CD8-positive, alpha-beta memory T cell (primary cell): ENCODE data around the gene RCN1. TPM values are rescaled to one million over a fixed set of nuclear protein-coding genes. Genes with fewer than 3 reads are reported as not detected.

ENCODE experiments used
- CTCF ChIA-PET: fragments of 350-600 bp; sonication (Branson Sonifier 250); formaldehyde crosslinking; loops from one replicate; lab custom pipeline; 2021; ENCODE audit warnings: antibody characterized with exemption; lab: Charles Lee
- POLR2A ChIA-PET: fragments of 350-600 bp; sonication (Branson Sonifier 250); formaldehyde crosslinking; loops from one replicate; lab custom pipeline; 2021; ENCODE audit warnings: antibody characterized with exemption; lab: Charles Lee
- DNase-seq, 5 donors: peaks; one replicate each; pipeline versions ENCODE4 v3.0.0 to v3.0.0-alpha.2; 2020 to 2022; ENCODE audit warnings: mixed read lengths in 1 of 5
- H3K27ac ChIP-seq: one replicate; pipeline ENCODE4 v1.7.0; 2013; ENCODE audit warnings: low read depth, mild to moderate bottlenecking, low read length, moderate library complexity
- H3K27me3 ChIP-seq: 2 replicates; pipeline ENCODE4 v1.7.0; 2013; ENCODE audit warnings: low read length, mild to moderate bottlenecking; ENCODE audit not compliant: insufficient read depth, poor library complexity, severe bottlenecking
- H3K36me3 ChIP-seq: 2 replicates; pipeline ENCODE4 v1.7.0; 2013; ENCODE audit warnings: mild to moderate bottlenecking, low read length, moderate library complexity; ENCODE audit not compliant: insufficient read depth
- H3K4me1 ChIP-seq: 2 replicates; pipeline ENCODE4 v1.7.0; 2013; ENCODE audit warnings: mild to moderate bottlenecking, low read length, moderate library complexity; ENCODE audit not compliant: insufficient read depth
- H3K4me3 ChIP-seq: 2 replicates; pipeline ENCODE4 v1.7.0; 2013; ENCODE audit warnings: mild to moderate bottlenecking, low read length
- H3K9me3 ChIP-seq: 2 replicates; pipeline ENCODE4 v1.7.0; 2013; ENCODE audit warnings: mild to moderate bottlenecking, low read length
- H3K27ac Mint-ChIP-seq, 8 donors: one replicate each; pipeline ENCODE4 v1.8.0; 2020 to 2021; ENCODE audit warnings: mixed read lengths in 8 of 8, mild to moderate bottlenecking in 6 of 8, inconsistent platforms in 3 of 8, moderate library complexity in 3 of 8
- H3K27me3 Mint-ChIP-seq, 2 donors: one replicate each; pipeline ENCODE4 v1.8.0; 2020 to 2021; ENCODE audit warnings: mixed read lengths in 2 of 2, mild to moderate bottlenecking in 1 of 2, moderate library complexity in 1 of 2
- H3K36me3 Mint-ChIP-seq, 3 donors: one replicate each; pipeline ENCODE4 v1.8.0; 2020 to 2021; ENCODE audit warnings: mixed read lengths in 3 of 3, inconsistent platforms in 1 of 3, mild to moderate bottlenecking in 1 of 3
- H3K4me1 Mint-ChIP-seq, 3 donors: one replicate each; pipeline ENCODE4 v1.8.0; 2020 to 2021; ENCODE audit warnings: mixed read lengths in 3 of 3, inconsistent platforms in 1 of 3, mild to moderate bottlenecking in 1 of 3
- H3K4me3 Mint-ChIP-seq, 7 donors: one replicate each; pipeline ENCODE4 v1.8.0; 2020 to 2021; ENCODE audit warnings: mixed read lengths in 7 of 7, mild to moderate bottlenecking in 6 of 7, moderate library complexity in 4 of 7, inconsistent platforms in 2 of 7
- H3K9me3 Mint-ChIP-seq, 5 donors: one replicate each; pipeline ENCODE4 v1.8.0; 2020 to 2022; ENCODE audit warnings: mixed read lengths in 5 of 5, mild to moderate bottlenecking in 3 of 5, moderate library complexity in 2 of 5, inconsistent platforms in 1 of 5
- polyA plus RNA-seq: library from polyadenylated mRNA; unstranded; fragments of 300-500 nt; fragmentation: Illumina TruSeq; gene quantifications from one replicate; pipeline ENCODE4 v1.2.3, GENCODE V29; 2021
- total RNA-seq, 2 experiments: library from RNA; stranded (reverse); gene quantifications; one replicate each; pipeline ENCODE4 v1.2.3, GENCODE V29; 2021

RCN1 gene
- total and polyA plus RNA-seq, 3 experiments from 2014 or later: 23.6 to 35.1 (median 30.9) TPM

- CTCF ChIA-PET: no interaction called here
- no peaks in the 10 kb centered on the region for H3K36me3 Mint-ChIP-seq
Measured at GRCh38 chr11:32151027-32151426, 60.2 kb downstream of the RCN1 start.

GRCh38 chr11:32152216-32152615, 61.3 kb downstream of the RCN1 start:
- ChIA-PET CTCF (no interaction called here), POLR2A (no interaction called here)
- no peak for DNase-seq
- Mint-ChIP-seq H3K27me3 (peaks cover 22 to 54% of the 10 kb centered on the region in 2 donors), H3K9me3 (peaks cover 0 to 3% (median 0%) of the 10 kb centered on the region in 5 donors), H3K4me1 (peaks cover 0 to 8% (median 6%) of the 10 kb centered on the region in 3 donors), H3K4me3 (no peak overlapping the region), H3K27ac (no peak overlapping the region), H3K36me3 (no peaks in the 10 kb centered on the region)
- Histone ChIP-seq H3K4me1 (no peaks in the 10 kb centered on the region), H3K27me3 (no peaks in the 10 kb centered on the region), H3K36me3 (no peaks in the 10 kb centered on the region), H3K27ac (no peak overlapping the region), H3K4me3 (no peak overlapping the region), H3K9me3 (no peaks in the 10 kb centered on the region)

More at GRCh38 chr11:32151027-32151426, 60.2 kb downstream of the RCN1 start:
- H3K27ac ChIP-seq: no peak overlapping the region
- DNase-seq: no peak
- H3K27me3 Mint-ChIP-seq: peaks cover 25 to 55% of the 10 kb centered on the region in 2 donors
- H3K4me3 Mint-ChIP-seq: no peak overlapping the region
- H3K27ac Mint-ChIP-seq: no peak overlapping the region
- no peaks in the 10 kb centered on the region for H3K27me3 ChIP-seq
- H3K4me3 ChIP-seq: no peak overlapping the region
- H3K36me3 ChIP-seq: no peaks in the 10 kb centered on the region
- H3K9me3 ChIP-seq: no peaks in the 10 kb centered on the region
- H3K9me3 Mint-ChIP-seq: peaks cover 0 to 2% (median 0%) of the 10 kb centered on the region in 5 donors
- H3K4me1 ChIP-seq: no peaks in the 10 kb centered on the region
- peaks cover 0 to 8% (median 6%) of the 10 kb centered on the region in 3 donors for H3K4me1 Mint-ChIP-seq
- POLR2A ChIA-PET: no interaction called here

GRCh38 chr11:32152821-32153220, 61.9 kb downstream of the RCN1 start:
- Mint-ChIP-seq H3K4me3 (no peak overlapping the region), H3K36me3 (no peaks in the 10 kb centered on the region), H3K4me1 (peaks cover 0 to 8% (median 6%) of the 10 kb centered on the region in 3 donors), H3K27me3 (peaks cover 18 to 52% of the 10 kb centered on the region in 2 donors), H3K9me3 (peaks cover 0 to 3% (median 0%) of the 10 kb centered on the region in 5 donors), H3K27ac (no peak overlapping the region)
- Histone ChIP-seq H3K9me3 (no peaks in the 10 kb centered on the region), H3K27ac (no peak overlapping the region), H3K4me3 (no peak overlapping the region), H3K27me3 (no peaks in the 10 kb centered on the region), H3K36me3 (no peaks in the 10 kb centered on the region), H3K4me1 (no peaks in the 10 kb centered on the region)
- DNase-seq: no peak
- ChIA-PET POLR2A (no interaction called here), CTCF (no interaction called here)

- no peak for DNase-seq
- H3K27ac ChIP-seq: no peak overlapping the region
- H3K9me3 Mint-ChIP-seq: peaks cover 0 to 3% (median 0%) of the 10 kb centered on the region in 5 donors
- no peaks in the 10 kb centered on the region for H3K36me3 Mint-ChIP-seq
- H3K27me3 Mint-ChIP-seq: peaks cover 18 to 50% of the 10 kb centered on the region in 2 donors
- H3K27ac Mint-ChIP-seq: no peak overlapping the region
- ChIA-PET CTCF (interaction anchor here (1.4 kb wide), 1 partner anchor 23 kb away, joined by 4 read pairs; no protein-coding TSS in a partner anchor), POLR2A (no interaction called here)
- no peaks in the 10 kb centered on the region for H3K27me3 ChIP-seq
- no peaks in the 10 kb centered on the region for H3K4me1 ChIP-seq
- H3K4me3 Mint-ChIP-seq: no peak overlapping the region
- no peaks in the 10 kb centered on the region for H3K9me3 ChIP-seq
- no peaks in the 10 kb centered on the region for H3K36me3 ChIP-seq
- peaks cover 0 to 8% (median 6%) of the 10 kb centered on the region in 3 donors for H3K4me1 Mint-ChIP-seq
- no peak overlapping the region for H3K4me3 ChIP-seq
Measured at GRCh38 chr11:32153747-32154146, 62.9 kb downstream of the RCN1 start.

- Histone ChIP-seq H3K4me1 (no peaks in the 10 kb centered on the region), H3K9me3 (no peaks in the 10 kb centered on the region), H3K4me3 (no peak overlapping the region), H3K27me3 (no peaks in the 10 kb centered on the region), H3K36me3 (no peaks in the 10 kb centered on the region), H3K27ac (no peak overlapping the region)
- Mint-ChIP-seq H3K27ac (peak overlapping the region in 1 of 8 donors; percentile 27), H3K4me1 (peaks cover 0 to 8% (median 6%) of the 10 kb centered on the region in 3 donors), H3K36me3 (no peaks in the 10 kb centered on the region), H3K4me3 (no peak overlapping the region), H3K27me3 (peaks cover 20 to 50% of the 10 kb centered on the region in 2 donors), H3K9me3 (peaks cover 0 to 3% (median 0%) of the 10 kb centered on the region in 5 donors)
- no peak for DNase-seq
- ChIA-PET POLR2A (no interaction called here), CTCF (interaction anchor here (1.4 kb wide), 1 partner anchor 23 kb away, joined by 4 read pairs; no protein-coding TSS in a partner anchor)
Measured at GRCh38 chr11:32154275-32154674, 63.4 kb downstream of the RCN1 start.
